LoVo (cell line): Measurements from ENCODE around the gene IFNE.
"Not testable (repeated sequence)": the region's sequence is repeated elsewhere in the genome, so short reads cannot be mapped to it uniquely, and the experiment has no call there.

ENCODE experiments used
- DNase-seq: peaks from one replicate; pipeline ENCODE4 v3.0.0-alpha.2; 2016; ENCODE audit warnings: low spot score

IFNE gene

GRCh38 chr9:21491756-21492155 lies 9.6 kb upstream of the IFNE start:
- no peak for DNase-seq

GRCh38 chr9:21481470-21482056 lies 550 bp downstream of the IFNE start:
- no peak for DNase-seq

- no peak for DNase-seq
Measured at GRCh38 chr9:21479152-21479702, 2.9 kb downstream of the IFNE start.

GRCh38 chr9:21477466-21477865 lies 4.6 kb downstream of the IFNE start:
- DNase-seq = no peak

- no peak for DNase-seq
Measured at GRCh38 chr9:21473236-21473635, 8.9 kb downstream of the IFNE start.

GRCh38 chr9:21470126-21470525 lies 12.0 kb downstream of the IFNE start:
- no peak for DNase-seq

- DNase-seq = peak; percentile 66
Measured at GRCh38 chr9:21465859-21466518, 16.1 kb downstream of the IFNE start.

DNA sequence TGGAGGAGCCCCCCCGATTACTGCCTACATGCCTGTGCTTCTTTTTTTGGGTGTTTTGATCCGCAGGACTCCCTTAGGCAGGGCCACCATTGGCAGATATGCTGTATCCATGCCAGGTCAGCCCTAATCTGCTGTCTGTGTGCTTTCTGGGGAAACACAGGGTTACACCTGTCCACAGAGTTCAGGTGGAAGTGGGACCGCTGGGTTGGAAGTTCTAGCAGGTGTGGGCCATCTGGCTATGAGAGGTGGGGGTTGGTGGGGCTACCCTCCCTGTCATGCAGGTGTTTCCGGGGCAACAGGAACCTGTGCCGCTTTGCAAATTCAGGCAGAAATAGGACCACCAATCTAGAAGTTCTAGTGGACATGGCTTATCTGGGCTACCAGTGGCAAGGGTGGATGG lies 17.0 kb downstream of the IFNE start:
- DNase-seq = no peak

- DNase-seq = no peak
Measured at GRCh38 chr9:21461377-21461776, 20.7 kb downstream of the IFNE start.

- peak; percentile 44 for DNase-seq
Measured at GRCh38 chr9:21455320-21455719, 26.8 kb downstream of the IFNE start.

DNA sequence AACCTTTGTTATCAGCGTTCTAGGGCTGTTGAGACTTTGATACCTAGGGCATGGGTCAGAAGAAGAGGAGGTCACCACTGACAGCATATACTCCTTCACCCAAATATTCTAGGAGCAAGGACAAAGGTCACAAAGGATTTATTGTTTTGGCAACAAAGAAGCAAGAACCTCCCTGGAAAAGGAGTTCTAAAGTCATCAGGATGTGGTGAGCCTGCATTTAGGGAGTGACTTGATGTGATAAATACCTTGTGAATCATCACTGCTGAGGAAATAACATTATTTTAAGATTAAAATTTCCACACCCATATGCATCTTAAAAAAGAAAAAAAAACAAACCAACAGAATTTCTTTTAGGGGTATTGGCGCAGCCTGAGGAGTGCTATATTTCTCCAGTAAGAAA lies 28.0 kb downstream of the IFNE start:
- peak; percentile 76 for DNase-seq

- no peak for DNase-seq
Measured at GRCh38 chr9:21452681-21453080, 29.4 kb downstream of the IFNE start.

DNA sequence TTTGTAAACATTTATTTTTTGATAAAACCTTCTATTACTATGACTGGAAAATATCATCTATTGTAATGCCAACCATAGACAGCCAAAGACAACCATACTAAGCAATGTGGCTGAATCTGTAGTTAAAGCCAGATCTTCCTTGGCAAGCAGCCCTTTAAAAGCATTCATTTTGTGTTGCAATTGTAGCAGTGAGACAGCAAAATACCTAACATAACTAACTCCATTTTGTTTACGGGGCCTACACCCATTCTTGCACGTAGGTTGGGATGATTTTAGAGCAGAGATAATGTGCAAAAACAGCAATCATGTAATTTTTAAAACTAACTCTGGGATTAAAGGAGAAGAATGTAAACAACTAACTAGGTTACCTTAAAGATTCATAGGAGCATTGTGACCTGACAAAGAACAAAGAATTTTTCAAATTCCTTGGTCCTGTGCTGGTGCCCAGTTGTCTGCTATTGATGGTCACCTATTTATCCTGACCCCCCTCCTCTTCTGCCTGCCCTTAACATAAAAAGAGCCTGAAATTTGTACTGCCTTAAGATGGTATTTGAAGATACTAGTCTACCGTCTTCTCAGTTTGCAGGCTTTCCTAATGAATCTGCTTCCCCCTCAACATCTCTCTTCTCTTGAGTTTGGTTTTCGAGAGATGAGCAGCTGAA lies 31.2 kb downstream of the IFNE start:
- DNase-seq = no peak

DNA sequence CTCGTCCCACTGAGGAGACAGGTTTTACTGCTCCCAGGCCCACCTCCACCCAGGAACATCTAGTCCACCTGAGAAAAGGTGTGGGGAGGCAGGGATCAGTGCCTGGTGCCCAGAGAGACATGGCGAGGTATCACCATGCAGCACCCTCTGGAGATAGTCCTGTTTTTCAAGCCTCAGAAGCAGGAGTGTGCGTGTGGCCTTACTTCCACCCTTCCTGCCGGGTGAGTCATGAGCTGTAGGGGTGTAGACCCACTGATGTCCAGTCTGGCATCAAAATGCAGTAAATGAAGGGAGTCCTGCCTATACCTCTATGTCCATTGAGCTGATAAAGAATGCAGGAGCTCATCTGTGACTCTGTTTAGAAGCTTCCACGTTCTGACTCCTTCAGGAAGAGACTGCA lies 32.8 kb downstream of the IFNE start:
- DNase-seq = not testable (repeated sequence)

DNA sequence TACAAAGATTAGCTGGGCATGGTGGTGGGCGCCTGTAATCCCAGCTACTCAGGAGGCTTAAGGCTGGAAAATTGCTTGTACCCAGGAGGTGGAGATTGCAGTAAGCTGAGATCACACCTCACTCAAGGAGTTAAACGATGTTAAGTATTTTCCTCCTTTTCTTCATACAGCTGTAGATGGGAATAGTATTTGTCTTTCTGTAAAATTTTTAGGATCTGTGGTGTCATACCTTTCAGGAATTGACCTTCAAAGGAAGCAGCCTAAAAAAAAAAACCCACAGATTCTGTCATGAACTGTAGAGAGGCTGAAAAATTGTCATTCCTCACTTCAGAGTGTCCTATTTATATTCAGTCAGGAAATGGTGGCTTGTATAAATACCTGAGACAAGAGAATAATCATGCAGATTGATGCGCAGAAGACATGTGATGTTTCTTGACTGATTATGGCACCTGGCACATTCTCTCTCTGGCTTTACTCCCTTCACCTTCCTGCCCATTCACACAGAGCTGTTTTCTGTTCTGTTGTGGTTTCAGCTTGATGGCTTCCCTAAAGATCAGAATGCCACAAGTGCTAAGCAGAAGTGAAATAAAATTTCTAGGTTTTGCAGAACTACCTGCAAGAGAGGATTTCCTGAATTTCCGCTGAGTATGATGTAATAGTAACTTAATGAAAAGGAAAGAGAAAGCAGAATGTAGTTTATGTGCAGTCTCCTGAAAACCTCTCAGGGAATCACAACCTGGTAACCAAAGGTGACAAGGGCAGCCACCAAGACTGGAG lies 38.1 kb downstream of the IFNE start:
- no peak for DNase-seq

DNA sequence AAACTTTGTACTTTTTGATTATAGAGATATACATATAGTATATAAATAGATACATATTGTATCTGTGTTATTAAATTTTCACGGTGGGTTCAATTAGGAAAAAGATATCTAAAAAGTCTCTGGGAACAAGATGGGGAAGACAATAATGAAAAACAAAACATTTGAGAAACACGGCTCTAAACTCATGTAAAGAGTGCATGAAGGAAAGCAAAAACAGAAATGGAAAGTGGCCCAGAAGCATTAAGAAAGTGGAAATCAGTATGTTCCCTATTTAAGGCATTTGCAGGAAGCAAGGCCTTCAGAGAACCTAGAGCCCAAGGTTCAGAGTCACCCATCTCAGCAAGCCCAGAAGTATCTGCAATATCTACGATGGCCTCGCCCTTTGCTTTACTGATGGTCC lies 42.0 kb downstream of the IFNE start, which contains the start of gene IFNA1:
Gene IFNA1, plus strand, starts transcription at position 301 of the 400 bp plus-strand sequence. Its CDS starts 69 bp downstream, at position 370.
- DNase-seq = no peak

- not testable (repeated sequence) for DNase-seq
Measured at GRCh38 chr9:21435015-21435383, 47.1 kb downstream of the IFNE start.

- peak; percentile 55 for DNase-seq
Measured at GRCh38 chr9:21434202-21435014, 47.7 kb downstream of the IFNE start.

DNA sequence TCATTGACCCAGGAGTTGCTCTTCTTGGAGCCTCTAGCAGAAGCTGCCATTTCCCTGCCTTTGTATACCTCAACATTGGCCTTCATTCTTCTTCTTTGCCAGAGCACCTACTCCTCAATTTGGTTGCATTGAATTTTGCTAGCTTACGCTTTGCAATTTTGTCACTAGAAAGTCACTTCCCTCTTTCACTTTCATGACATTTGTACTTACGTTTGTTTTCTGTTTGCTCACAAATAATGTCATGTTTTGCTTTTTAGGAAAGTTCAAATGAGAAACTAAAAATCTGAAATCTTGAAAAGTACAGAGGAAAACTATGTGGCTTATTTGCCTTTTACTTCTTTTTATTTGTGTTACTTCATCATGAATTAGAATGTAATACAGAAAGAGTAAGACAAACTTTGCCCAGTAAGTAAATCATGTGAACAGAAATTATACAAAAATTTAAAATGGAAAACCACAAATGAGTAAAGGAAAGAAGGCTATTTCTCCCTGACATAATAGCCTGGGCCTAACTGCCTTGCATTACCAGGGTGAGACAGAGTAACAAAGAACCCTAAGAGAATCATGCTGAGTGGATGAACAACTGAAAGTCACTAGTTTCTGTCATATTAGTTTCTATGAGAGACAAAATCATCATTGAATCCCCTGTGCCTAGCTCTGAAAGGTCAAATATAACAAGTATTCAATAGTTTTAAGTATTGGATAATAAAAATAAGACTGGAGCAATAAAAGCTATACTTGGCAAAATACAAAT lies 49.3 kb downstream of the IFNE start:
- no peak for DNase-seq
